Right ventricle myocardium inferior (tissue), 1 donor: ENCODE data around the gene PLCD1. TPM values are rescaled to one million over a fixed set of nuclear protein-coding genes. Genes with fewer than 3 reads are reported as not detected.
"Not testable (repeated sequence)": the region's sequence is repeated elsewhere in the genome, so short reads cannot be mapped to it uniquely, and the experiment has no call there.

Source experiments
- ATAC-seq: fragments of 200-7000 bp; cut with Tn5 transposase; one replicate; pipeline ENCODE4 v1.9.1; 2020; ENCODE audit warnings: mild to moderate bottlenecking, moderate library complexity
- DNase-seq: peaks from one replicate; pipeline ENCODE4 v3.0.0; 2021; ENCODE audit errors: missing footprints
- intact Hi-C: fragments of 100-400 bp; cut with DNase I; formaldehyde crosslinking; loops from one replicate; pipeline ENCODE4 v1.11.0; 2022
- long read RNA-seq: library from polyadenylated mRNA; unstranded; transcript quantifications from one replicate; pipeline ENCODE4 v2.0.0, GENCODE V29; 2021
- total RNA-seq: library from RNA; stranded (reverse); fragmentation: NEBNext Ultra II Directional; extraction: Animal tissue kit (Norgen Biotek cat#: 25700); gene quantifications from one replicate; pipeline ENCODE4 v1.2.1, GENCODE V29; 2021
- donor health status: DM: no; HTN: yes; CAD: no; lungs with severe emphysema.

The PLCD1 gene
- total RNA-seq: 10.7 TPM
- long read RNA-seq, partial matches to known transcripts: 2 of 8 reads
- long read RNA-seq, other reads (novel, unspliced or antisense): 1 of 8 reads

- DNase-seq: peak; percentile 89
- peak; percentile 65 for ATAC-seq
- intact Hi-C loops: no loop called here
These were observed at the start of gene PLCD1 for GRCh38 chr3:38029400-38030125. TSS of gene PLCD1 (minus strand) at chr3:38029642. CDS start at chr3:38029539, 103 bp downstream.

GRCh38 chr3:38077073-38077472 is 47.6 kb upstream of the PLCD1 start:
- DNase-seq, ATAC-seq, intact Hi-C loops: not testable (repeated sequence)

- ATAC-seq (no peak), DNase-seq (no peak)
- intact Hi-C loops: no loop called here
These were observed 40.6 kb upstream of the PLCD1 start for GRCh38 chr3:38070013-38070412.

GRCh38 chr3:38067508-38068233 is 38.2 kb upstream of the PLCD1 start:
- intact Hi-C loops: no loop called here
- no peak for DNase-seq
- ATAC-seq: no peak

- DNase-seq, ATAC-seq, intact Hi-C loops: not testable (repeated sequence)
These were observed 35.0 kb upstream of the PLCD1 start for GRCh38 chr3:38064453-38064852.

- intact Hi-C loops: no loop called here
- no peak for DNase-seq
- no peak for ATAC-seq
These were observed 33.4 kb upstream of the PLCD1 start for GRCh38 chr3:38062809-38063208.

GRCh38 chr3:38059591-38059990 is 30.1 kb upstream of the PLCD1 start:
- no peak for DNase-seq
- intact Hi-C loops: no loop called here
- ATAC-seq: no peak

GRCh38 chr3:38059148-38059547 is 29.7 kb upstream of the PLCD1 start:
- no peak for ATAC-seq
- DNase-seq: no peak
- intact Hi-C loops: no loop called here

GRCh38 chr3:38054499-38055001 is 25.1 kb upstream of the PLCD1 start:
- DNase-seq: no peak
- intact Hi-C loops: no loop called here
- ATAC-seq: no peak

GRCh38 chr3:38053813-38054498 is 24.5 kb upstream of the PLCD1 start:
- ATAC-seq, DNase-seq, intact Hi-C loops: not testable (repeated sequence)

GRCh38 chr3:38053286-38053685 is 23.8 kb upstream of the PLCD1 start:
- DNase-seq, intact Hi-C loops, ATAC-seq: not testable (repeated sequence)

GRCh38 chr3:38051131-38051530 is 21.7 kb upstream of the PLCD1 start:
- intact Hi-C loops: no loop called here
- ATAC-seq: no peak
- no peak for DNase-seq

- DNase-seq: no peak
- intact Hi-C loops: no loop called here
- no peak for ATAC-seq
These were observed 20.1 kb upstream of the PLCD1 start for GRCh38 chr3:38049358-38050126.

GRCh38 chr3:38047896-38048295 is 18.5 kb upstream of the PLCD1 start:
- ATAC-seq: no peak
- intact Hi-C loops: no loop called here
- no peak for DNase-seq

GRCh38 chr3:38046821-38047220 is 17.4 kb upstream of the PLCD1 start:
- ATAC-seq (no peak), DNase-seq (no peak)
- intact Hi-C loops: no loop called here

- intact Hi-C loops: no loop called here
- DNase-seq (no peak), ATAC-seq (no peak)
These were observed 16.6 kb upstream of the PLCD1 start for GRCh38 chr3:38046027-38046426.

- intact Hi-C loops: no loop called here
- DNase-seq: no peak
- no peak for ATAC-seq
These were observed 14.0 kb upstream of the PLCD1 start for GRCh38 chr3:38043486-38043885.

- ATAC-seq: peak; percentile 9
- DNase-seq: no peak
- intact Hi-C loops: loop anchor here (2.0 kb wide), 1 partner anchor 36 kb away; no protein-coding TSS in a partner anchor
These were observed 11.0 kb upstream of the PLCD1 start for GRCh38 chr3:38040401-38040800.

- DNase-seq (peak; percentile 84), ATAC-seq (peak; percentile 90)
- intact Hi-C loops: loop anchor here (2.0 kb wide), 1 partner anchor 35 kb away; no protein-coding TSS in a partner anchor
These were observed 10.4 kb upstream of the PLCD1 start for GRCh38 chr3:38039899-38040261.
